Measurements from ENCODE around the gene HPSE. TPM values are rescaled to one million over a fixed set of nuclear protein-coding genes. Genes with fewer than 3 reads are reported as not detected.

The HPSE gene
- total RNA-seq, 4 donors from 2014 or later = 4.8 to 10.6 (median 9.3) TPM

- no peak for DNase-seq (ENCODE audit: low spot score in 2 of 2)
- no peak for TF ChIP-seq CTCF (IDR thresholded peaks at IDR 0.05)
- TF ChIP-seq POLR2AphosphoS5 (IDR thresholded peaks at IDR 0.05) = no peak
- no peak for TF ChIP-seq POLR2A (IDR thresholded peaks at IDR 0.05)
- TF ChIP-seq EP300 (IDR thresholded peaks at IDR 0.05) = no peak
- peaks cover 1% of the 10 kb centered on the region for H3K36me3 ChIP-seq
- peaks cover 3% of the 10 kb centered on the region for H3K4me1 ChIP-seq
- no peaks in the 10 kb centered on the region for H3K27me3 ChIP-seq
- no peak overlapping the region for H3K4me3 ChIP-seq
- no peak overlapping the region for H3K27ac ChIP-seq
- H3K9me3 ChIP-seq = no peaks in the 10 kb centered on the region
Observed at GRCh38 chr4:83258461-83258860, 76.2 kb downstream of the HPSE start.

DNA sequence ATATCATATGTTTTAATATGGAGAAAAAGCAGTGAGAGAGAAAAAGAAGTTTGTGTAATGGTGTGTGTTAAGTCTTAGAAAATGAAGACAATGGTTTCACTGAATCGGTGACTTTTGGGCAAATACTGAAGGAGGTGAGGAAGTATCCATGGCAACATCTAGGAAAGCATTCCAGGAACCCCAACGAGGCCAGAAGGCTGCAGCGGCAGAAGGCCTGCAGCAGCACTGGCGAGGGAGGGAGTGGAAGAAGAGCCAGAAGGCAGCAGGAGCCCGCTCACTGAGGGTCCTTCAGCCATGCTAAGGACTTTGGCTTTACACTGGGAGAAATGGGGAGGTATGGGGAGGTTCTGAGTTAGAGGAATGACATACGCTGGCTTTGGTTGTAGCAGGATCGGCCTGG is 76.8 kb downstream of the HPSE start:
- H3K4me1 ChIP-seq = peaks cover 3% of the 10 kb centered on the region
- no peak overlapping the region for H3K27ac ChIP-seq
- TF ChIP-seq CTCF (IDR thresholded peaks at IDR 0.05) (no peak), EP300 (IDR thresholded peaks at IDR 0.05) (no peak), POLR2AphosphoS5 (IDR thresholded peaks at IDR 0.05) (no peak), POLR2A (IDR thresholded peaks at IDR 0.05) (no peak)
- H3K36me3 ChIP-seq = no peaks in the 10 kb centered on the region
- no peaks in the 10 kb centered on the region for H3K9me3 ChIP-seq
- DNase-seq (ENCODE audit: low spot score in 2 of 2) = no peak
- H3K27me3 ChIP-seq = no peaks in the 10 kb centered on the region
- H3K4me3 ChIP-seq = no peak overlapping the region
- 91% methylated on average over 7 of the region's 7 CpGs for WGBS

GRCh38 chr4:83255584-83255983 is 79.1 kb downstream of the HPSE start:
- Histone ChIP-seq H3K27ac (no peak overlapping the region), H3K4me3 (no peak overlapping the region), H3K27me3 (no peaks in the 10 kb centered on the region), H3K36me3 (no peaks in the 10 kb centered on the region), H3K9me3 (no peaks in the 10 kb centered on the region), H3K4me1 (peaks cover 3% of the 10 kb centered on the region)
- WGBS = 66% methylated on average over 1 of the region's 1 CpG
- TF ChIP-seq EP300 (IDR thresholded peaks at IDR 0.05) (no peak), POLR2AphosphoS5 (IDR thresholded peaks at IDR 0.05) (no peak), CTCF (IDR thresholded peaks at IDR 0.05) (no peak), POLR2A (IDR thresholded peaks at IDR 0.05) (no peak)
- DNase-seq (ENCODE audit: low spot score in 2 of 2) = no peak

DNA sequence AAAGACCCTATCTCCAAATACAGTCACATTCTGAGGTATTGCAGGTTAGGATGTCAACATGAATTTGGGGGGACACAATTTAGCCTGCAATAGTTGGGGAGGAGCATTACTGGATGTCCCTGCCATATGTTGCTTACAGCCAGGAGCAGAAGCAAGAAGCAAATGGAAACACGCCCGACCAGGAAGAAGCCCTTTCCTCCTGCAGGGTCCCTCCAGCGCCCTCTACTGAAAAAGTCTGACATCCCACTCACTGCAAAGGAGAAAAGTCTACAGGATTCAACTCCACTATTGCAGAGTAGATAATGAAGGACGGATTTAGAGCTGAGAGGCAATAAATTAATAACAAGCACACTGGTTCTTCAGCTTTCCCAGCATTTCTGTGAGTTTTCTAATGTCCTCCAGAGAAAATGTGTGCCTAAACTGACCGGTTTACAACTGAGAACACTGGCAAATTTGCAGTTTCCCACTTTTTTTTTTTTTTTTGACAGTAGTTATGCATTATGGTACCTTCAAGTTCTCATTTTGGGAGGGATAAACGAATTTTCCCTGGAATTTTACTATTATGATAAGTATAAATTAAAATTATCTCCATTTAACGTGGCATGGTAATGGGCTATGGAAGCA is 81.8 kb downstream of the HPSE start:
- WGBS = 45% methylated on average over 7 of the region's 7 CpGs
- no peaks in the 10 kb centered on the region for H3K27me3 ChIP-seq
- H3K4me3 ChIP-seq = no peak overlapping the region
- no peaks in the 10 kb centered on the region for H3K9me3 ChIP-seq
- no peak overlapping the region for H3K27ac ChIP-seq
- peaks cover 7% of the 10 kb centered on the region for H3K4me1 ChIP-seq
- TF ChIP-seq EP300 (IDR thresholded peaks at IDR 0.05) (no peak), POLR2A (IDR thresholded peaks at IDR 0.05) (no peak), CTCF (IDR thresholded peaks at IDR 0.05) (peak; percentile 7 to 63), POLR2AphosphoS5 (IDR thresholded peaks at IDR 0.05) (no peak)
- H3K36me3 ChIP-seq = no peaks in the 10 kb centered on the region
- DNase-seq (ENCODE audit: low spot score in 2 of 2) = no peak

- no peaks in the 10 kb centered on the region for H3K36me3 ChIP-seq
- H3K4me1 ChIP-seq = peaks cover 7% of the 10 kb centered on the region
- no peak overlapping the region for H3K4me3 ChIP-seq
- no peak for DNase-seq (ENCODE audit: low spot score in 2 of 2)
- TF ChIP-seq CTCF (IDR thresholded peaks at IDR 0.05) (no peak), EP300 (IDR thresholded peaks at IDR 0.05) (no peak), POLR2A (IDR thresholded peaks at IDR 0.05) (no peak), POLR2AphosphoS5 (IDR thresholded peaks at IDR 0.05) (no peak)
- no peak overlapping the region for H3K27ac ChIP-seq
- 75% methylated on average over 2 of the region's 2 CpGs for WGBS
- H3K9me3 ChIP-seq = no peaks in the 10 kb centered on the region
- H3K27me3 ChIP-seq = no peaks in the 10 kb centered on the region
Observed at GRCh38 chr4:83251447-83251830, 83.2 kb downstream of the HPSE start.
